Measurements from ENCODE around the gene CTNNBIP1.

Gene CTNNBIP1

GRCh38 chr1:9902060-9902452 is 8.0 kb downstream of the CTNNBIP1 start:
- no peak for TF ChIP-seq CTCF (IDR thresholded peaks at IDR 0.05)
- Histone ChIP-seq H3K9me3 (ENCODE audit: control insufficient read depth, low read length) (no peaks in the 10 kb centered on the region), H3K27ac (peak overlapping the region; percentile 56), H3K36me3 (ENCODE audit: control insufficient read depth, insufficient read depth, low read length) (no peaks in the 10 kb centered on the region), H3K9ac (no peak overlapping the region), H3K27me3 (ENCODE audit: control insufficient read depth, insufficient read depth, low read length) (no peaks in the 10 kb centered on the region), H2AFZ (no peak overlapping the region), H3K4me3 (ENCODE audit: low read depth, low read length) (no peak overlapping the region), H3K4me1 (peaks cover 4% of the 10 kb centered on the region), H3K4me2 (ENCODE audit: low read length) (no peak overlapping the region), H3K79me2 (no peaks in the 10 kb centered on the region)

- no peak for TF ChIP-seq CTCF (IDR thresholded peaks at IDR 0.05)
- peak overlapping the region; percentile 56 for H3K27ac ChIP-seq
- peaks cover 4% of the 10 kb centered on the region for H3K4me1 ChIP-seq
- no peak overlapping the region for H3K4me2 ChIP-seq (ENCODE audit: low read length)
- no peak overlapping the region for H3K9ac ChIP-seq
- no peak overlapping the region for H3K4me3 ChIP-seq (ENCODE audit: low read depth, low read length)
- no peaks in the 10 kb centered on the region for H3K9me3 ChIP-seq (ENCODE audit: control insufficient read depth, low read length)
- H3K79me2 ChIP-seq = no peaks in the 10 kb centered on the region
- H3K27me3 ChIP-seq (ENCODE audit: control insufficient read depth, insufficient read depth, low read length) = no peaks in the 10 kb centered on the region
- H3K36me3 ChIP-seq (ENCODE audit: control insufficient read depth, insufficient read depth, low read length) = no peaks in the 10 kb centered on the region
- H2AFZ ChIP-seq = peak overlapping the region; percentile 22
Observed at GRCh38 chr1:9901148-9902059, 8.7 kb downstream of the CTNNBIP1 start.

- Histone ChIP-seq H3K9ac (no peak overlapping the region), H2AFZ (no peak overlapping the region), H3K27me3 (ENCODE audit: control insufficient read depth, insufficient read depth, low read length) (no peaks in the 10 kb centered on the region), H3K4me1 (peaks cover 4% of the 10 kb centered on the region), H3K36me3 (ENCODE audit: control insufficient read depth, insufficient read depth, low read length) (no peaks in the 10 kb centered on the region), H3K79me2 (no peaks in the 10 kb centered on the region), H3K4me3 (ENCODE audit: low read depth, low read length) (no peak overlapping the region), H3K9me3 (ENCODE audit: control insufficient read depth, low read length) (no peaks in the 10 kb centered on the region), H3K4me2 (ENCODE audit: low read length) (no peak overlapping the region), H3K27ac (peak overlapping the region; percentile 56)
- no peak for TF ChIP-seq CTCF (IDR thresholded peaks at IDR 0.05)
Observed at GRCh38 chr1:9900142-9901043, 9.7 kb downstream of the CTNNBIP1 start.

- H3K27me3 ChIP-seq (ENCODE audit: control insufficient read depth, insufficient read depth, low read length) = no peaks in the 10 kb centered on the region
- no peak for TF ChIP-seq CTCF (IDR thresholded peaks at IDR 0.05)
- H3K4me2 ChIP-seq (ENCODE audit: low read length) = no peak overlapping the region
- H3K4me1 ChIP-seq = no peaks in the 10 kb centered on the region
- no peaks in the 10 kb centered on the region for H3K9me3 ChIP-seq (ENCODE audit: control insufficient read depth, low read length)
- H3K9ac ChIP-seq = no peak overlapping the region
- no peaks in the 10 kb centered on the region for H3K36me3 ChIP-seq (ENCODE audit: control insufficient read depth, insufficient read depth, low read length)
- no peak overlapping the region for H3K27ac ChIP-seq
- no peak overlapping the region for H2AFZ ChIP-seq
- H3K4me3 ChIP-seq (ENCODE audit: low read depth, low read length) = no peak overlapping the region
- H3K79me2 ChIP-seq = peaks cover 4% of the 10 kb centered on the region
Observed at GRCh38 chr1:9894115-9894514, 16.0 kb downstream of the CTNNBIP1 start.
